ENCODE results near the gene LINS1.

The LINS1 gene, protein sequence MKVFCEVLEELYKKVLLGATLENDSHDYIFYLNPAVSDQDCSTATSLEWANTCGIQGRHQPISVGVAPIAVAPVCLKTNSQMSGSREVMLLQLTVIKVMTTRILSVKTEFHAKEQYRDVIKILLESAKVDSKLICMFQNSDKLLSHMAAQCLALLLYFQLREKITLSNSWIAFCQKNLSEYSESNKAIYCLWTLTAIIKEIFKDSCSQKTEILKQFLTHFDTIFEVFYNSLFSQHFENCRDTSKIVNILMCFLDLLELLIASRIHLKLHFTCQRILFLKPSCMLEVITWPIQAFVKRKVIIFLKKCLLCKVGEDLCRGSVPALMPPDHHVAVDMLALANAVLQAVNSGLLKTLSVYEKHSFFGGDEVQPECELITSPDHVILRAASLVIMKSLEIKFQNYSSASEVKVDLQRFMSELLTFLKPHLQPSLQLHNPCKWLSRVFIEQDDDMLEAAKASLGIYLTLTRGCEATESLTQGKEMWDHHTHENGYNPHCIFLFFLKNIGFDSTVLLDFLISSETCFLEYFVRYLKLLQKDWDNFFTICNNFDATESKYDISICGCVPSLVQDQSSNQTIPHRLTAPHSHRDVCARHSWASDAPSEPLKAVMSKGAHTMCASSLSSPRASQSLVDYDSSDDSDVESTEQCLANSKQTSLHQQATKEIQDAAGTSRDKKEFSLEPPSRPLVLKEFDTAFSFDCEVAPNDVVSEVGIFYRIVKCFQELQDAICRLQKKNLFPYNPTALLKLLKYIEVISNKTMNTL

GRCh38 chr15:100602064-100602822, at the start of gene LINS1, which contains the start of gene ASB7:
TSS of gene LINS1 (minus strand) at chr15:100602184. CDS start at chr15:100580842, 21,342 bp downstream.
TSS of gene ASB7 (plus strand) at chr15:100602589. CDS start at chr15:100612217, 9,628 bp downstream.
- peak; percentile 100 for DNase-seq

DNA sequence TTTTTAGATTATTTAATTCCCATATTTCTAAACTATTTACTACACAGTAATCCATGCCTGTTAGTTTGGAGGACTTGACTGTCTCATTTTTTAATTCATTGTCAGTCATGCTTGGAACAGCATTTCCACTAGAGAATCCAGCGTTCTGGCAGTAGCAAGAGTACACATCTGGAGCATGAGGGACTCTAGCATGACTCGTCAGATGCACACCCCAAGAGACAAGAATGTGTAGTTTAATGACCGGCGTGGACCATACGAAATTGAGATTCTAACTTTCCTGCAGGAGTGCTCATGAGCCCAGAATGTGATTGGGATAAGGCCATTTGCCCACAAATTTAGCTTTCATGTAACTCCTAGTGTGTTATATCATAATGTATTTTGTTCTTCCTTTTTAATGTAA, 49.3 kb upstream of the LINS1 start:
- no peak for DNase-seq

- DNase-seq = no peak
Measured at GRCh38 chr15:100650685-100651084, 48.7 kb upstream of the LINS1 start.

DNA sequence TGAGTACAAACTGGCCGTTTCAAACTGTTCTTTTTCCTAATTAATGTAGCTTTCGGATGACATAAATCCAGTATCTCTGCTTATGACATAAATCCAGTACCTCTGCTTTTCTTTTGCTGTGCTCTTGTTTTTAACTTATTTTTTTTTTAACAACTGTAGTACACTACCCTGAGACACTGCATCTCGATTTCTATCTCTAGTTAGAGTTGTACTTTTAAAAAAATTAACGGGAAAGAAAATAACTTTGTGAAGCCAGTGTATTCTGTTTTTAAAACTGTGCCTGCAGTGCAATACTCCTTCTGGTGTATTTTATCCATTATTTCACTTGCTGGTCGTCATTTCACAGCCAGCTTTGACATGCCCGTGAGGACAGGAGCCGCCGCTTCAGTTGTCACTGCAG, 47.0 kb upstream of the LINS1 start:
- DNase-seq = no peak

- peak; percentile 56 for DNase-seq
Measured at GRCh38 chr15:100645671-100646070, 43.7 kb upstream of the LINS1 start.

- DNase-seq = no peak
Measured at GRCh38 chr15:100642950-100643338, 41.0 kb upstream of the LINS1 start.

GRCh38 chr15:100642213-100642949, 40.4 kb upstream of the LINS1 start:
- DNase-seq = peak; percentile 41

- no peak for DNase-seq
Measured at GRCh38 chr15:100638177-100638730, 36.3 kb upstream of the LINS1 start.

GRCh38 chr15:100635406-100636071, 33.6 kb upstream of the LINS1 start:
- DNase-seq = no peak

DNA sequence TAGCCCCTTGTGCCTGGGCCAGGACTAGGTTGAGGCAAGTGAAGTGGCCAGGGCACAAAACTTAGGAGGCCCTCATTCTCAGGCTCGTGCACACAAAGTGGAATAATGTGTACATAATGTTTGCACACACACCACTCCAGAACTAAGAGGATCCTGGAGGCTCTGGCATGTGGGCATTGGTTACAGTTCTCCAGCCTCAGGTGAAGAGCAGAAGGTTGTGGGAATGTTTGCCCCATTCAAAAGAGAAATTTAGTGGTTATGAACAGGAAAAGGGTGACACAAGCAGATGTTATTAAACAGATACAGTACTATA, 31.7 kb upstream of the LINS1 start:
- no peak for DNase-seq

- no peak for DNase-seq
Measured at GRCh38 chr15:100631831-100632230, 29.8 kb upstream of the LINS1 start.

- no peak for DNase-seq
Measured at GRCh38 chr15:100628746-100629145, 26.8 kb upstream of the LINS1 start.

- peak; percentile 75 for DNase-seq
Measured at GRCh38 chr15:100627789-100628395, 25.9 kb upstream of the LINS1 start.

GRCh38 chr15:100623301-100623700, 21.3 kb upstream of the LINS1 start:
- DNase-seq = peak; percentile 61

- DNase-seq = no peak
Measured at GRCh38 chr15:100616700-100617099, 14.7 kb upstream of the LINS1 start.

DNA sequence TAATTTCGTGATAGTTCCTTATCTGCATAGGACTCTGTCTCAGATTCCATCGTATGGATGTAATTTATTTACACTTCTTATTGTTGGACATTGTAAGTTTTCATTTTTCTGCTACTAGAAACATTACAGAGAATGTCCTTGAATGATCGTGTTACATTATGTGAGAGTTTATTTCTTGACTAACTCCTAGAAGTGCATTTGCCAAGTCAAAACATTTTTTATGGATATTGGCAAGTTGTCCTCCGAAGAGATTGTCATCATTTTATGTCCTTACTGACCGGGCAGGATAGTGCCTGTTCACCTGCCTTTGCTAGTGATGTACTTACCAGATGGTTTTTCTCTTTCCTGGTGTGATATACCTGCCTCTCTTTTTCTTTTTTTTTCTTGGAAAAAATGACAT, 13.8 kb upstream of the LINS1 start:
- no peak for DNase-seq

- no peak for DNase-seq
Measured at GRCh38 chr15:100614918-100615317, 12.9 kb upstream of the LINS1 start.

DNA sequence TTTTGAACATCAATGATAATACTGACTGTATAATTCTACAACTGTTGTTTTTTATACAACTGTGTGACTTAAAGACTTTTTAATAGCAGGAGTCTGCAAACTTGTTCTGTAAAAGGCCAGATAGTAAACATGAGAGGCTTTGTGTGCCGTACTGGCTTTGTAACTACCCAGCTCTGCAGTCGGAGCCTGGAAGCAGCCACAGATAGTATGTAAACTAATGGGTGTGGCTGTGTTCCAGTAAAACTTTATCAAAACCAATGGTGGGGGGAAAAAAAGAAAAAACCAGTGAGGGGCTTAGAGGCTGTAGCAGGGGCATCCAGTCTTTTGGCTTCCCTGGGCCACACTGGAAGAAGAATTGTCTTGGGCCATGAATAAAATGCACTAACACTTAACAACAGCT, 12.4 kb upstream of the LINS1 start:
- DNase-seq = no peak

- DNase-seq = no peak
Measured at GRCh38 chr15:100613208-100613607, 11.2 kb upstream of the LINS1 start.

DNA sequence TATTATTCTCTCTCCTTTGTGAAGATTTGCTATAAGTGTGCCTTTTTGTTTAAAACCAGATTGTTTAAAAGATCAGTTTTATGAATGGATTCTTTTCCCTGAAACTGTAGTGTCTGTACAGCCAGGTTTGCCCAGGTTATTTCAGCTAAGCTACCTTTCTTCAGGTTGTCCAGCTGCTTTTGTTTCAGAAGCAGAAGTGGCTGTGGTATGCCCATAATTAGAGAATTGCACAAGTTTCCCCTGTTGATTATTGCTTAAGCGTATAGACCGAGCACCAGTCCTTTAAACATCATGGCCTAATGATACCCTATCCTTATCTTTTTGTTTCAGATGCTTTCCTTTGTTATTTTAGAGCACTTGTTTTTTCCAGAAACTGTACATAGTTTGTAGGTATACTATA, 10.6 kb upstream of the LINS1 start:
- no peak for DNase-seq

DNA sequence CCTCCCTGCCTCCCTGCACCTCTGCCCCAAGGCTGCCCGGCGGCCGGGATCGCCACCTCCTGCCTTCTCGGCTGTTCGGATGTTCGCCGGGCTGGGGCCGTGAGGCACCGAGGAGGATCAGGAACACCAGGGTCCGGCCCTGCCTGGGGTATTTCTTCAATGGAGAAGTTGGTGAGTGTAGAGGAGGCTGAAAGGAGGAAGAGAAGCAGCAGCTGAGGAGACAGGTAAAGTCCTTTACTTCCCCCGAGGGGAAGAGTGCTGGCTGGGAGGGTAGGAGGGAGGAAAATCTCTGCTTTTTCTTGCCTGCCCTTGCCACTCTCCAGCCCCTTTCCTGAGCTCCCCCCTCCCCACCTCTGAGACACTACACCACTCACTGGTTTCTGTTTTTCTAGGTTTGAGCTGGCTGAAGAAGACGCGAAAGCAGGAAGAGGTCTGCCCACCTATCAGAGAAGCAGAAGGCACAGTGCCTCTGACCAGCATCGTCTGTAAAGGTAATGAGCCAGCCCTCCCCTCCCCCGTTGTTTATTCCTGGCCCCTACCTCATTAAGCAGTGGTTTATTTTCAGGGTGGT, 924 bp upstream of the LINS1 start:
- DNase-seq = peak; percentile 37
